Measurements from ENCODE around the gene CFAP61. TPM values are rescaled to one million over a fixed set of nuclear protein-coding genes. Genes with fewer than 3 reads are reported as not detected.

The CFAP61 gene
- polyA plus RNA-seq, 1 of the 3 experiments (the other 2 are of a cell fraction) = 0.26 TPM

GRCh38 chr20:20207872-20208271, 155.5 kb downstream of the CFAP61 start:
- H3K27me3 ChIP-seq (ENCODE audit: insufficient read depth) = no peaks in the 10 kb centered on the region
- peaks cover 0 to 10% of the 10 kb centered on the region in 2 experiments; a peak in 1 of 4 replicates for H3K4me1 ChIP-seq (ENCODE audit: control insufficient read depth in 1 of 2, insufficient read depth in 2 of 2, low read depth in 1 of 2, low read length in 1 of 2)
- TF ChIP-seq RXRA (IDR thresholded peaks at IDR 0.05; ENCODE audit: borderline replicate concordance, low read depth) (no peak), FOSL2 (IDR thresholded peaks at IDR 0.05; ENCODE audit: borderline replicate concordance, low read depth) (no peak), GABPA (IDR thresholded peaks at IDR 0.05; ENCODE audit: low read depth) (no peak), RAD21 (IDR thresholded peaks at IDR 0.05; ENCODE audit: low read length) (no peak), FOXM1 (IDR thresholded peaks at IDR 0.05; ENCODE audit: low read depth) (no peak), RFX5 (IDR thresholded peaks at IDR 0.05; ENCODE audit: low read length) (no peak), TCF12 (IDR thresholded peaks at IDR 0.05) (no peak), SIN3A (IDR thresholded peaks at IDR 0.05; ENCODE audit: borderline replicate concordance, low read depth, low read length) (no peak), EZH2phosphoT487 (IDR thresholded peaks at IDR 0.05; ENCODE audit: borderline replicate concordance, low read depth) (no peak)
- TF ChIP-seq, protein P1, sequence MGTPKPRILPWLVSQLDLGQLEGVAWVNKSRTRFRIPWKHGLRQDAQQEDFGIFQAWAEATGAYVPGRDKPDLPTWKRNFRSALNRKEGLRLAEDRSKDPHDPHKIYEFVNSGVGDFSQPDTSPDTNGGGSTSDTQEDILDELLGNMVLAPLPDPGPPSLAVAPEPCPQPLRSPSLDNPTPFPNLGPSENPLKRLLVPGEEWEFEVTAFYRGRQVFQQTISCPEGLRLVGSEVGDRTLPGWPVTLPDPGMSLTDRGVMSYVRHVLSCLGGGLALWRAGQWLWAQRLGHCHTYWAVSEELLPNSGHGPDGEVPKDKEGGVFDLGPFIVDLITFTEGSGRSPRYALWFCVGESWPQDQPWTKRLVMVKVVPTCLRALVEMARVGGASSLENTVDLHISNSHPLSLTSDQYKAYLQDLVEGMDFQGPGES (IDR thresholded peaks at IDR 0.05; ENCODE audit: low read depth, low read length) = no peak
- TF ChIP-seq, protein P2, sequence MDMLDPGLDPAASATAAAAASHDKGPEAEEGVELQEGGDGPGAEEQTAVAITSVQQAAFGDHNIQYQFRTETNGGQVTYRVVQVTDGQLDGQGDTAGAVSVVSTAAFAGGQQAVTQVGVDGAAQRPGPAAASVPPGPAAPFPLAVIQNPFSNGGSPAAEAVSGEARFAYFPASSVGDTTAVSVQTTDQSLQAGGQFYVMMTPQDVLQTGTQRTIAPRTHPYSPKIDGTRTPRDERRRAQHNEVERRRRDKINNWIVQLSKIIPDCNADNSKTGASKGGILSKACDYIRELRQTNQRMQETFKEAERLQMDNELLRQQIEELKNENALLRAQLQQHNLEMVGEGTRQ (IDR thresholded peaks at IDR 0.05; ENCODE audit: borderline replicate concordance, low read depth, low read length) = no peak
- TF ChIP-seq, protein P3, sequence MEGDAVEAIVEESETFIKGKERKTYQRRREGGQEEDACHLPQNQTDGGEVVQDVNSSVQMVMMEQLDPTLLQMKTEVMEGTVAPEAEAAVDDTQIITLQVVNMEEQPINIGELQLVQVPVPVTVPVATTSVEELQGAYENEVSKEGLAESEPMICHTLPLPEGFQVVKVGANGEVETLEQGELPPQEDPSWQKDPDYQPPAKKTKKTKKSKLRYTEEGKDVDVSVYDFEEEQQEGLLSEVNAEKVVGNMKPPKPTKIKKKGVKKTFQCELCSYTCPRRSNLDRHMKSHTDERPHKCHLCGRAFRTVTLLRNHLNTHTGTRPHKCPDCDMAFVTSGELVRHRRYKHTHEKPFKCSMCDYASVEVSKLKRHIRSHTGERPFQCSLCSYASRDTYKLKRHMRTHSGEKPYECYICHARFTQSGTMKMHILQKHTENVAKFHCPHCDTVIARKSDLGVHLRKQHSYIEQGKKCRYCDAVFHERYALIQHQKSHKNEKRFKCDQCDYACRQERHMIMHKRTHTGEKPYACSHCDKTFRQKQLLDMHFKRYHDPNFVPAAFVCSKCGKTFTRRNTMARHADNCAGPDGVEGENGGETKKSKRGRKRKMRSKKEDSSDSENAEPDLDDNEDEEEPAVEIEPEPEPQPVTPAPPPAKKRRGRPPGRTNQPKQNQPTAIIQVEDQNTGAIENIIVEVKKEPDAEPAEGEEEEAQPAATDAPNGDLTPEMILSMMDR (IDR thresholded peaks at IDR 0.05) = no peak
- no peaks in the 10 kb centered on the region for H3K79me2 ChIP-seq (ENCODE audit: insufficient read depth)
- no peak for DNase-seq
- no peak overlapping the region for H3K27ac ChIP-seq (ENCODE audit: low read depth in 2 of 2, low read length in 1 of 2)
- H3K4me3 ChIP-seq (ENCODE audit: low read depth in 2 of 2, low read length in 1 of 2) = no peak overlapping the region
- no peak overlapping the region for H3K9ac ChIP-seq
- no peaks in the 10 kb centered on the region for H4K20me1 ChIP-seq (ENCODE audit: insufficient read depth)
- no peaks in the 10 kb centered on the region for H3K36me3 ChIP-seq (replicated peaks in 1 of 2; ENCODE audit: control insufficient read depth in 1 of 2, insufficient read depth in 2 of 2, low read length in 1 of 2)
- no peaks in the 10 kb centered on the region for H3F3A ChIP-seq (replicated peaks; ENCODE audit: insufficient read depth)
- H3K9me2 ChIP-seq = no peaks in the 10 kb centered on the region
- H3K9me3 ChIP-seq = no peaks in the 10 kb centered on the region
- WGBS (ENCODE audit: low lambda C conversion rate) = 60% methylated on average over 7 of the region's 7 CpGs
- POLR2A ChIA-PET = no interaction called here
- no peak overlapping the region for H2AFZ ChIP-seq (ENCODE audit: low read depth)
- no peak overlapping the region for H3K4me2 ChIP-seq
- CTCF ChIA-PET = interaction anchor here (0.6 to 1.7 kb wide), 3 partner anchors 16 to 317 kb away, joined by 3 to 6 read pairs (median 3); no protein-coding TSS in a partner anchor

DNA sequence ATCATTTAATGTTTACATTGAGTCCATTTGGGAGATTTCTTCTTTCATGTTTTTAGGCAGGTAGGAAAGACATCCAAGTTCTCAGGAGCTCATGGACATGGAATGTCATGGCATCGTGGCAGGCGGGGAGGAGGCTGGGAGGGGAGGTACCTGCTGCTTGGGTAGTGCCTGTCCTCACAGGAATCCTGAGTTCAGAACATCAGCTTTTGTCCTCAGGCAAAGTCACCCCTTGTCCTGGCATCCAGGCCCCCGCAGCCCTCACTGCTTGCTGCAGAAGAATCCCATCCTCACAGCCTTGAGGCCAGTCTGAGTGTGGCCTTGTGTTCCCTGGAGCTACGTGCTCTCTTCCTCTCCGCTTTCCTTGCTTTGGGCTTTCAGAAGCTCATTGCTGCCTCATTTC, 157.4 kb downstream of the CFAP61 start:
- DNase-seq = no peak
- no peaks in the 10 kb centered on the region for H3F3A ChIP-seq (replicated peaks; ENCODE audit: insufficient read depth)
- TF ChIP-seq POLR2AphosphoS5 (IDR thresholded peaks at IDR 0.05; ENCODE audit: low read depth, low read length) (no peak), NRF1 (IDR thresholded peaks at IDR 0.05; ENCODE audit: low read depth, low read length) (no peak), GABPA (IDR thresholded peaks at IDR 0.05; ENCODE audit: low read depth) (no peak), NFIC (IDR thresholded peaks at IDR 0.05; ENCODE audit: borderline replicate concordance) (no peak), MXI1 (IDR thresholded peaks at IDR 0.05; ENCODE audit: low read depth, low read length) (no peak)
- TF ChIP-seq, protein P3 (IDR thresholded peaks at IDR 0.05) = no peak
- no peaks in the 10 kb centered on the region for H3K9me2 ChIP-seq
- ChIA-PET CTCF (interaction anchor here (0.6 to 1.2 kb wide), 4 partner anchors 9 to 125 kb away, joined by 3 read pairs; no protein-coding TSS in a partner anchor), POLR2A (no interaction called here)
- H3K27ac ChIP-seq (ENCODE audit: low read depth in 2 of 2, low read length in 1 of 2) = no peak overlapping the region
- peaks cover 0 to 7% of the 10 kb centered on the region in 2 experiments; a peak in 1 of 4 replicates for H3K4me1 ChIP-seq (ENCODE audit: control insufficient read depth in 1 of 2, insufficient read depth in 2 of 2, low read depth in 1 of 2, low read length in 1 of 2)
- H3K4me3 ChIP-seq (ENCODE audit: low read depth in 2 of 2, low read length in 1 of 2) = no peak overlapping the region
- H3K9ac ChIP-seq = no peak overlapping the region
- no peak overlapping the region for H3K4me2 ChIP-seq
- H3K9me3 ChIP-seq = no peaks in the 10 kb centered on the region
- H3K79me2 ChIP-seq (ENCODE audit: insufficient read depth) = no peaks in the 10 kb centered on the region
- WGBS (ENCODE audit: low lambda C conversion rate) = 48% methylated on average over 4 of the region's 5 CpGs
- no peaks in the 10 kb centered on the region for H4K20me1 ChIP-seq (ENCODE audit: insufficient read depth)
- no peaks in the 10 kb centered on the region for H3K27me3 ChIP-seq (ENCODE audit: insufficient read depth)
- no peak overlapping the region for H2AFZ ChIP-seq (ENCODE audit: low read depth)
- H3K36me3 ChIP-seq (replicated peaks in 1 of 2; ENCODE audit: control insufficient read depth in 1 of 2, insufficient read depth in 2 of 2, low read length in 1 of 2) = no peaks in the 10 kb centered on the region
